Heart left ventricle (tissue), 16 donors: ENCODE measurements around the gene COL4A6. TPM values are rescaled to one million over a fixed set of nuclear protein-coding genes. Genes with fewer than 3 reads are reported as not detected.

Experiments
- ATAC-seq, 4 donors: fragments of 200-7000 bp; cut with Tn5 transposase; one replicate each; pipeline ENCODE4 v1.9.1; 2020 to 2022; ENCODE audit warnings: moderate library complexity in 4 of 4, mild to moderate bottlenecking in 3 of 4, moderate number of reproducible peaks in 1 of 4
- DNase-seq, 5 donors: peaks; one replicate each; pipeline ENCODE4 v3.0.0-alpha.2; 2020
- H3K27ac ChIP-seq, 12 donors: fragments of 200-600 bp; sonication (generic) in 4 of 12; one replicate each; pipeline versions ENCODE4 v1.5.0 to v1.8.0; 2016 to 2022; ENCODE audit warnings: mild to moderate bottlenecking in 2 of 12
- H3K27me3 ChIP-seq, 9 donors: fragments of 200-600 bp; sonication (generic) in 2 of 9; one replicate each; pipeline versions ENCODE4 v1.5.1 to v1.8.0; 2016 to 2022; ENCODE audit warnings: mild to moderate bottlenecking in 3 of 9
- H3K36me3 ChIP-seq, 9 donors: fragments of 200-600 bp; sonication (generic) in 2 of 9; one replicate each; pipeline versions ENCODE4 v1.5.0 to v1.8.0; 2018 to 2022; ENCODE audit warnings: mild to moderate bottlenecking in 2 of 9
- H3K4me1 ChIP-seq, 12 donors: fragments of 200-600 bp; sonication (generic) in 4 of 12; one replicate each; pipeline versions ENCODE4 v1.5.0 to v1.8.0; 2016 to 2022; ENCODE audit warnings: mild to moderate bottlenecking in 3 of 12
- H3K4me3 ChIP-seq, 12 donors: fragments of 200-600 bp; sonication (generic) in 4 of 12; one replicate each; pipeline versions ENCODE4 v1.5.0 to v1.8.0; 2017 to 2022; ENCODE audit warnings: mild to moderate bottlenecking in 9 of 12, moderate library complexity in 4 of 12
- H3K9me3 ChIP-seq, 12 donors: fragments of 200-600 bp; sonication (generic) in 4 of 12; one replicate each; pipeline versions ENCODE4 v1.5.0 to v1.8.0; 2016 to 2022; ENCODE audit warnings: mild to moderate bottlenecking in 1 of 12
- CTCF ChIP-seq, 12 donors: fragments of 200-600 bp; sonication (generic) in 4 of 12; IDR thresholded peaks; one replicate each; pipeline versions ENCODE4 v1.5.0 to v1.8.0; 2018 to 2022; ENCODE audit warnings: antibody characterized with exemption in 12 of 12, mild to moderate bottlenecking in 5 of 12
- POLR2A ChIP-seq, 2 donors: fragments of 450-650 bp; IDR thresholded peaks; one replicate each; pipeline ENCODE4 v1.6.1; 2017; ENCODE audit warnings: antibody characterized with exemption in 2 of 2, mild to moderate bottlenecking in 2 of 2, moderate library complexity in 2 of 2
- WGBS, 4 donors: extraction: QIAGEN DNeasy Blood & Tissue Kit in 2 of 4; methylation state at CpG; one replicate each; pipeline versions ENCODE4 v1.1.5 to v1.1.7; 2013 to 2018; 5-methylcytosine and 5-hydroxymethylcytosine counted together
- intact Hi-C, 10 donors: fragments of 100-400 bp; cut with DNase I; formaldehyde crosslinking; loops; one replicate each; pipeline versions ENCODE4 v1.11.1 to v1.14.2; 2022
- polyA plus RNA-seq, 2 donors: library from polyadenylated mRNA; stranded (reverse); fragments of 200-250 nt; gene quantifications; one replicate each; pipeline ENCODE4 v1.2.3, GENCODE V29; 2013
- total RNA-seq, 9 donors: library from RNA; depleted of rRNA in 2 of 9; stranded (reverse); fragments of >200 nt in 2 of 9; fragmentation: NEBNext Ultra II Directional in 3 of 9; extraction: Animal tissue kit (Norgen Biotek cat#: 25700) in 3 of 9; gene quantifications; one replicate each; pipeline versions ENCODE4 v1.1.0 to v1.2.4, GENCODE V29; 2016 to 2023
- donor health status: ischemic (EF 13 %, LVEDD 7.1; RV severe dilation, severe dysfunction).
- donor health status: healthy with polysubstance abuse.
- donor health status: DM: no; HTN: yes; CAD: no.
- donor health status: DM: no; HTN: no; CAD: no.
- donor health status: ischemic (EF 25% LVEDD 6.9; RV normal size, moderate dysfunction).
- donor health status: ischemic (EF 25% LVEDD 5.7; RV mildly dilated, moderate dysfunction).
- donor health status: healthy.
- donor health status: DM: yes; HTN: yes; CAD: no.
- donor health status: ischemic (EF 35%, LVEDD 5.7; RV mildly dilated, moderate dysfunction).
- donor health status: nonischemic (EF 11% LVEDD 7.7; RV severe dilation, severe dysfunction).
- donor health status: DM: yes; HTN: yes; CAD: no.
- donor health status: PGD.
- donor health status: ischemic (EF 29% LVEDD 5.4; RV normal size, mild dysfunction).
- donor health status: nonischemic (EF 23%, LVEDD 6.1; RV moderate dilation, normal function).

The COL4A6 gene
- total and polyA plus RNA-seq, 11 donors = 2.9 to 14.0 (median 7.2) TPM

- H3K27ac ChIP-seq = no peak overlapping the region
- H3K27me3 ChIP-seq = peaks cover 0 to 13% (median 0%) of the 10 kb centered on the region in 9 donors
- ATAC-seq (peak in 1 of 4 donors; percentile 41), DNase-seq (no peak)
- H3K4me3 ChIP-seq = no peak overlapping the region
- peaks cover 0 to 10% (median 0%) of the 10 kb centered on the region in 12 donors for H3K4me1 ChIP-seq
- H3K9me3 ChIP-seq = no peaks in the 10 kb centered on the region
- 35 to 50% (median 46%) methylated on average over 2 of the region's 2 CpGs for WGBS, 4 donors
- intact Hi-C loops = no loop called here
- no peaks in the 10 kb centered on the region for H3K36me3 ChIP-seq
- TF ChIP-seq CTCF (IDR thresholded peaks at IDR 0.05) (no peak), POLR2A (IDR thresholded peaks at IDR 0.05) (no peak)
Measured at GRCh38 chrX:108285918-108286317, 152.3 kb downstream of the COL4A6 start.

GRCh38 chrX:108285356-108285755, 152.9 kb downstream of the COL4A6 start:
- Histone ChIP-seq H3K36me3 (no peaks in the 10 kb centered on the region), H3K4me3 (no peak overlapping the region), H3K27ac (no peak overlapping the region), H3K4me1 (peaks cover 0 to 10% (median 0%) of the 10 kb centered on the region in 12 donors), H3K9me3 (no peaks in the 10 kb centered on the region), H3K27me3 (peaks cover 0 to 13% (median 0%) of the 10 kb centered on the region in 9 donors)
- no peak for TF ChIP-seq CTCF (IDR thresholded peaks at IDR 0.05)
- no peak for TF ChIP-seq POLR2A (IDR thresholded peaks at IDR 0.05)
- ATAC-seq (no peak), DNase-seq (no peak)
- intact Hi-C loops = no loop called here
- 10 to 48% (median 28%) methylated on average over 2 of the region's 2 CpGs for WGBS, 4 donors

- WGBS, 4 donors = 63 to 75% (median 69%) methylated on average over 4 of the region's 4 CpGs
- TF ChIP-seq CTCF (IDR thresholded peaks at IDR 0.05) = no peak
- no peak for TF ChIP-seq POLR2A (IDR thresholded peaks at IDR 0.05)
- Histone ChIP-seq H3K27me3 (peaks cover 0 to 24% (median 0%) of the 10 kb centered on the region in 9 donors), H3K4me3 (no peak overlapping the region), H3K9me3 (peaks cover 0 to 3% (median 0%) of the 10 kb centered on the region in 12 donors), H3K4me1 (no peaks in the 10 kb centered on the region), H3K27ac (no peak overlapping the region), H3K36me3 (no peaks in the 10 kb centered on the region)
- intact Hi-C loops = no loop called here
- no peak for DNase-seq
- ATAC-seq = no peak
Measured at GRCh38 chrX:108275732-108276131, 162.5 kb downstream of the COL4A6 start.

DNA sequence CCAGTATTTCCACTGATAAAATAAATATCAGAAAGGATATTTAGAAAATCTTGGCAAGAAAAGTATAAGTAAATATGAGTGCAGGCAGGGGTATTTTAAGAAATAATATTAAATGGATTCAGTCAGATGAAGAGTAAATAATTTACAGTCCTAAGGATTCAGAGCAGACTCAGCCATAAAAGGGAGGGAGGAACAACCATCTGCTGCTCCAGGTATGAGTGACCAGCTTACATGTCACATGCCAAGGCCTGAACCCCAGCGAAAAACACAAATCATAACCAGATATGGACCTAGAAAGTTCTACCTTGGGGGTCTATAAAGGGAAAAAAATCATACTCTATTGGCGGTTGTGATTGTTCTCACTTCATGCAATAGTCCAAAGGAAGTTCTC, 166.8 kb downstream of the COL4A6 start:
- no peaks in the 10 kb centered on the region for H3K4me1 ChIP-seq
- DNase-seq = no peak
- intact Hi-C loops = no loop called here
- peaks cover 0 to 40% (median 0%) of the 10 kb centered on the region in 9 donors for H3K27me3 ChIP-seq
- no peaks in the 10 kb centered on the region for H3K36me3 ChIP-seq
- ATAC-seq = no peak
- 38 to 47% (median 45%) methylated on average over 2 of the region's 2 CpGs for WGBS, 4 donors
- TF ChIP-seq CTCF (IDR thresholded peaks at IDR 0.05) (no peak), POLR2A (IDR thresholded peaks at IDR 0.05) (no peak)
- peaks cover 0 to 3% (median 0%) of the 10 kb centered on the region in 12 donors for H3K9me3 ChIP-seq
- H3K4me3 ChIP-seq = no peak overlapping the region
- no peak overlapping the region for H3K27ac ChIP-seq
